GM10266 (cell line): ENCODE data around the gene NFIA.
"Not testable (repeated sequence)": the region's sequence is repeated elsewhere in the genome, so short reads cannot be mapped to it uniquely, and the experiment has no call there.

Experiments
- DNase-seq: peaks from one replicate; pipeline ENCODE4 v3.0.0; 2012; ENCODE audit errors: extremely low spot score
- CTCF ChIP-seq: IDR thresholded peaks from 2 replicates; pipeline ENCODE4 v1.5.1; 2012; ENCODE audit warnings: mild to moderate bottlenecking, low read depth; ENCODE audit not compliant: control insufficient read depth, insufficient read depth; ENCODE audit errors: missing control alignments

NFIA gene

GRCh38 chr1:61277121-61277690, 194.8 kb downstream of the NFIA start:
- no peak for TF ChIP-seq CTCF
- no peak for DNase-seq

- DNase-seq, result not testable (repeated sequence)
These were observed 196.1 kb downstream of the NFIA start for GRCh38 chr1:61278503-61278902.

- no peak for DNase-seq
These were observed 196.6 kb downstream of the NFIA start for GRCh38 chr1:61278966-61279365.

GRCh38 chr1:61279570-61279969, 197.2 kb downstream of the NFIA start:
- no peak for DNase-seq
- no peak for TF ChIP-seq CTCF

More at GRCh38 chr1:61278966-61279365, 196.6 kb downstream of the NFIA start:
- TF ChIP-seq CTCF, result no peak

- no peak for TF ChIP-seq CTCF
- DNase-seq, result no peak
These were observed 198.1 kb downstream of the NFIA start for GRCh38 chr1:61280452-61280851.

GRCh38 chr1:61282387-61282786, 200.0 kb downstream of the NFIA start:
- TF ChIP-seq CTCF, result no peak
- no peak for DNase-seq

GRCh38 chr1:61284248-61284854, 202.0 kb downstream of the NFIA start:
- no peak for TF ChIP-seq CTCF
- no peak for DNase-seq

GRCh38 chr1:61284936-61285335, 202.6 kb downstream of the NFIA start:
- DNase-seq, result no peak
- TF ChIP-seq CTCF, result no peak
